ENCODE measurements around the gene BACH2.
"Not testable (repeated sequence)": the region's sequence is repeated elsewhere in the genome, so short reads cannot be mapped to it uniquely, and the experiment has no call there.

The BACH2 gene

GRCh38 chr6:90065173-90065572 is 231.5 kb downstream of the BACH2 start:
- H3K36me3 ChIP-seq (ENCODE audit: control insufficient read depth, insufficient read depth, low read length): no peaks in the 10 kb centered on the region
- H3K9me3 ChIP-seq (ENCODE audit: control insufficient read depth, low read length): no peaks in the 10 kb centered on the region
- no peak for TF ChIP-seq CTCF (IDR thresholded peaks at IDR 0.05)
- H3K9ac ChIP-seq: no peak overlapping the region
- no peak overlapping the region for H3K4me2 ChIP-seq (ENCODE audit: low read length)
- no peak overlapping the region for H2AFZ ChIP-seq
- no peaks in the 10 kb centered on the region for H3K27me3 ChIP-seq (ENCODE audit: control insufficient read depth, insufficient read depth, low read length)
- no peak overlapping the region for H3K4me3 ChIP-seq (ENCODE audit: low read depth, low read length)
- H3K79me2 ChIP-seq: no peaks in the 10 kb centered on the region
- H3K4me1 ChIP-seq: no peaks in the 10 kb centered on the region
- H3K27ac ChIP-seq: no peak overlapping the region

GRCh38 chr6:90062667-90063066 is 234.0 kb downstream of the BACH2 start:
- Histone ChIP-seq H3K4me2 (ENCODE audit: low read length) (no peak overlapping the region), H3K79me2 (no peaks in the 10 kb centered on the region), H3K27ac (no peak overlapping the region), H3K36me3 (ENCODE audit: control insufficient read depth, insufficient read depth, low read length) (no peaks in the 10 kb centered on the region), H3K9ac (no peak overlapping the region), H3K9me3 (ENCODE audit: control insufficient read depth, low read length) (no peaks in the 10 kb centered on the region), H3K27me3 (ENCODE audit: control insufficient read depth, insufficient read depth, low read length) (no peaks in the 10 kb centered on the region), H2AFZ (no peak overlapping the region), H3K4me1 (no peaks in the 10 kb centered on the region), H3K4me3 (ENCODE audit: low read depth, low read length) (no peak overlapping the region)
- TF ChIP-seq CTCF (IDR thresholded peaks at IDR 0.05): no peak

GRCh38 chr6:90062051-90062450 is 234.6 kb downstream of the BACH2 start:
- Histone ChIP-seq H3K27me3 (ENCODE audit: control insufficient read depth, insufficient read depth, low read length) (no peaks in the 10 kb centered on the region), H3K36me3 (ENCODE audit: control insufficient read depth, insufficient read depth, low read length) (no peaks in the 10 kb centered on the region), H2AFZ (no peak overlapping the region), H3K9ac (no peak overlapping the region), H3K4me1 (no peaks in the 10 kb centered on the region), H3K27ac (no peak overlapping the region), H3K4me2 (ENCODE audit: low read length) (no peak overlapping the region), H3K4me3 (ENCODE audit: low read depth, low read length) (no peak overlapping the region), H3K79me2 (no peaks in the 10 kb centered on the region), H3K9me3 (ENCODE audit: control insufficient read depth, low read length) (no peaks in the 10 kb centered on the region)
- no peak for TF ChIP-seq CTCF (IDR thresholded peaks at IDR 0.05)

- H3K4me3 ChIP-seq (ENCODE audit: low read depth, low read length): not testable (repeated sequence)
Observed at GRCh38 chr6:90059178-90059577, 237.5 kb downstream of the BACH2 start.

GRCh38 chr6:90055924-90056323 is 240.7 kb downstream of the BACH2 start:
- not testable (repeated sequence) for H3K4me2 ChIP-seq (ENCODE audit: low read length); H2AFZ ChIP-seq; H3K9ac ChIP-seq; H3K27ac ChIP-seq; H3K36me3 ChIP-seq (ENCODE audit: control insufficient read depth, insufficient read depth, low read length); H3K27me3 ChIP-seq (ENCODE audit: control insufficient read depth, insufficient read depth, low read length); H3K4me1 ChIP-seq; H3K79me2 ChIP-seq; H3K9me3 ChIP-seq (ENCODE audit: control insufficient read depth, low read length); H3K4me3 ChIP-seq (ENCODE audit: low read depth, low read length)

More at GRCh38 chr6:90059178-90059577, 237.5 kb downstream of the BACH2 start:
- not testable (repeated sequence) for H3K4me1 ChIP-seq; H3K9me3 ChIP-seq (ENCODE audit: control insufficient read depth, low read length); H3K27ac ChIP-seq; H2AFZ ChIP-seq; H3K9ac ChIP-seq; H3K4me2 ChIP-seq (ENCODE audit: low read length); H3K36me3 ChIP-seq (ENCODE audit: control insufficient read depth, insufficient read depth, low read length); H3K79me2 ChIP-seq; H3K27me3 ChIP-seq (ENCODE audit: control insufficient read depth, insufficient read depth, low read length)

GRCh38 chr6:90054193-90054592 is 242.4 kb downstream of the BACH2 start:
- not testable (repeated sequence) for H3K27ac ChIP-seq; H3K4me2 ChIP-seq (ENCODE audit: low read length); H3K9ac ChIP-seq; H3K27me3 ChIP-seq (ENCODE audit: control insufficient read depth, insufficient read depth, low read length); H3K9me3 ChIP-seq (ENCODE audit: control insufficient read depth, low read length); H3K4me1 ChIP-seq; H3K4me3 ChIP-seq (ENCODE audit: low read depth, low read length); H3K79me2 ChIP-seq; H3K36me3 ChIP-seq (ENCODE audit: control insufficient read depth, insufficient read depth, low read length); H2AFZ ChIP-seq

Measured in parathyroid adenoma (tissue), 2 donors.